ENCODE data around the gene ZNF701.
"Not testable (repeated sequence)": the region's sequence is repeated elsewhere in the genome, so short reads cannot be mapped to it uniquely, and the experiment has no call there.

Gene ZNF701

GRCh38 chr19:52533901-52534300 is 36.2 kb upstream of the ZNF701 start:
- TF ChIP-seq, protein P1, sequence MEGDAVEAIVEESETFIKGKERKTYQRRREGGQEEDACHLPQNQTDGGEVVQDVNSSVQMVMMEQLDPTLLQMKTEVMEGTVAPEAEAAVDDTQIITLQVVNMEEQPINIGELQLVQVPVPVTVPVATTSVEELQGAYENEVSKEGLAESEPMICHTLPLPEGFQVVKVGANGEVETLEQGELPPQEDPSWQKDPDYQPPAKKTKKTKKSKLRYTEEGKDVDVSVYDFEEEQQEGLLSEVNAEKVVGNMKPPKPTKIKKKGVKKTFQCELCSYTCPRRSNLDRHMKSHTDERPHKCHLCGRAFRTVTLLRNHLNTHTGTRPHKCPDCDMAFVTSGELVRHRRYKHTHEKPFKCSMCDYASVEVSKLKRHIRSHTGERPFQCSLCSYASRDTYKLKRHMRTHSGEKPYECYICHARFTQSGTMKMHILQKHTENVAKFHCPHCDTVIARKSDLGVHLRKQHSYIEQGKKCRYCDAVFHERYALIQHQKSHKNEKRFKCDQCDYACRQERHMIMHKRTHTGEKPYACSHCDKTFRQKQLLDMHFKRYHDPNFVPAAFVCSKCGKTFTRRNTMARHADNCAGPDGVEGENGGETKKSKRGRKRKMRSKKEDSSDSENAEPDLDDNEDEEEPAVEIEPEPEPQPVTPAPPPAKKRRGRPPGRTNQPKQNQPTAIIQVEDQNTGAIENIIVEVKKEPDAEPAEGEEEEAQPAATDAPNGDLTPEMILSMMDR (IDR thresholded peaks at IDR 0.05; ENCODE audit: borderline replicate concordance, control extremely low read depth, extremely low read depth, insufficient read depth, missing control alignments): no peak
- in situ Hi-C loops (cut with MboI; ENCODE audit: low sequenced_read_pairs, unreplicated experiment): no loop called here
- DNase-seq (ENCODE audit: low spot score): no peak

DNA sequence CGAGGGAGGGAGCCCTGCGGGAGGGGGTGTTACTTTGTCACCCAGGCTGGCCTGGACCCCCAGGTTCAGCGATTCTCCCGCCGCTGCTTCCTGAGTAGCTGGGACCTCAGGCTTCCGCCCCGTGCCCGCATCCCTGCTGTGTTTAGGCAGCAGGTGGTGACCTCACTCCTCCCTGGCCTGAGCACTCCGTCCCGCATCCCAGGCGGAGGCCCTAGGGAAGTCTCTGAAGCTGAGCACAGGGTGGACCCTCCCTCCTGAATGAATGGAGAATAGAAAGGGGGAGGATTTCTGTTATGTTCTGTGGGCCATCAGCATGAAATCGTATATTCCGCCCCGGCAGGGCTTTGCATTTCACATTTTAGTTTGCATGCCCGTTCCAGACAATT is 34.7 kb upstream of the ZNF701 start:
- DNase-seq (ENCODE audit: low spot score); in situ Hi-C loops (cut with MboI; ENCODE audit: low sequenced_read_pairs, unreplicated experiment): not testable (repeated sequence)

DNA sequence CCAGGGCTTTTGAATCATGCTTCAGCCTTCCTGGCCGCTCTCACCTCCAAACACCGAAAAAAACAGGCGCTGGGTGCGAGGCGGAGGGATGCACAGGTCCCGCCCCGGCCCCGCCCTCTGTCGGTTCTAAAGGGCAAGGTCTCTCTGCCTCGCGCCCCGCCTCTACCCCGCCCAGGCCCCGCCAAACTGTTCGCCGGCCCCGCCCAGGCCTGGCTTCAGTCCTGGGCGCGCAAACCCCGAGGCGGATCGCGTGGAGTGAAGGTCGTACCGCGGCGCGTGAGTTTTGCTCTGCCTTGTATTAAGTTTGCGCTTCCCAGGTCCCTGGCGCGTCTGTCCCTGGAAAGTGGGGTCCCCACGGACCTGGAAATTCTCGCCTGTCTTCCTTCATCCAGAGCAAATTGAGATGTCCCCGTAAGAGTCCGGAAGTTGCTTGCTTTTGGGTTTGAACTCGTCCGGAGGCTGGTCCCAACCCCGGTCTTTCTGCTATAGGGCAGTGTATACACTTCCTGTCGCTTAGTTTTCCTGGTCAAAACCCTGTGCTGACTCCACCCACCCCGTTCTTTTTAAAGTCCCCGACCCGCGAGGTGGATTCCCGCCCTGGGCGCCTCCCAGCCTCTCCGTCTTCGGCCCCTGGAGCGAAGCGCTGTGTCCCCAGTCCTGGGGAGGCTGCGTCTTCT is 34.2 kb upstream of the ZNF701 start:
- TF ChIP-seq, protein P1 (IDR thresholded peaks at IDR 0.05; ENCODE audit: borderline replicate concordance, control extremely low read depth, extremely low read depth, insufficient read depth, missing control alignments): no peak
- in situ Hi-C loops (cut with MboI; ENCODE audit: low sequenced_read_pairs, unreplicated experiment): no loop called here
- DNase-seq (ENCODE audit: low spot score): peak; percentile 81

DNA sequence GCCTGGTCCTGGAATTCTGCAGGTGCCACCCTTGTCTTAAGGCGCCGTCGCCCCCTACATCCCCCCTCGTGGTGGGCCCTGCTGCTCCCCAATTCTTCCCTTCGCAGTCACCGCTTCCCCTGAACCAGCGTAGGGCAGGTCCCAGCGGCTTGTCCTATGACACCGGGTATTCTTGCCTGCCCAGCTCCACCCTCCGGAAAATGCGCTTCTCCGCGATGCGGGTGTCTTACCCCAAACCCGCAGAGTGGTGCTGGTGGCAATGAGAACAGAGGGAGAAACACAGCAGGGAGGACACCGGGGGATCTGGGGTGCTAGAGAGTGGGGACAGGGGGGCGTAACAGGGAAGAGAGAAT is 33.7 kb upstream of the ZNF701 start:
- in situ Hi-C loops (cut with MboI; ENCODE audit: low sequenced_read_pairs, unreplicated experiment): no loop called here
- no peak for DNase-seq (ENCODE audit: low spot score)
- TF ChIP-seq, protein P1 (IDR thresholded peaks at IDR 0.05; ENCODE audit: borderline replicate concordance, control extremely low read depth, extremely low read depth, insufficient read depth, missing control alignments): no peak

DNA sequence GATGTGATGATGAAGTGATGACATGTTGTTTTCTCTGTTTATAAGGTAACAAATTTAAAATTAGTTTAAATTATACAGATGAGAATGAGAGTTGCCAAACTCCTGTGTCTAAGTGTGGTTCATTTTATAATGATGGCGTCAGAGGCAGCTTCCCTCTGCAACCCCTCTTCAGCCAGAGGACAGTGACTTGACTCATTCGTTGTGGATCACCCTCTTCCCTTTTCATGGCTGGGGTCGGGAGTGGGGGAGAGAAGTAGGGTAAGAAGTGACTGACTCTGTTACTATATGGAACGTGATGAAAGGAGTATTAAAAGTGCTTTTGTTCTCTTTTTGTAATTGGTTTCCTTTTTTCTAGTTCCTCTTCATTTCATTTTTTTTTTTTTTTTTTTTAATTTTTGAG is 31.3 kb upstream of the ZNF701 start:
- DNase-seq (ENCODE audit: low spot score); in situ Hi-C loops (cut with MboI; ENCODE audit: low sequenced_read_pairs, unreplicated experiment): not testable (repeated sequence)

DNA sequence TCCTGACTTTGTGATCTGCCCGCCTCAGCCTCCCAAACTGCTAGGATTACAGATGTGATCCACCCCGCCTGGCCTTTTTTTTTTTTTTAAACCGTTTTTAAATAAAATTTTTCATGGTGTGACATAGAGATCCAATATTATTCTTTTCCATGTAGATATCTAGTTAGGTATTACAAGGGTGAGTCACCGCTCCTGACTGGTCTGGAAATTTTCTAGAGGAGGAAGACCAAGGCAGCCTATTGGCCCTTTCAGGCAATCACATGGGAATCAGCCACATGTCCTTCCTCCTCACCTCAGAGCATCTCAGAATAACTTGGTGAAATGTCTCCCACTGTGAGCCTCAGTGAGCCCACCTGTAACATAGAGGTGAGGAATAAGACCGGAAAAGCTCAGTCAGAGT is 28.9 kb upstream of the ZNF701 start:
- in situ Hi-C loops (cut with MboI; ENCODE audit: low sequenced_read_pairs, unreplicated experiment): not testable (repeated sequence)

DNA sequence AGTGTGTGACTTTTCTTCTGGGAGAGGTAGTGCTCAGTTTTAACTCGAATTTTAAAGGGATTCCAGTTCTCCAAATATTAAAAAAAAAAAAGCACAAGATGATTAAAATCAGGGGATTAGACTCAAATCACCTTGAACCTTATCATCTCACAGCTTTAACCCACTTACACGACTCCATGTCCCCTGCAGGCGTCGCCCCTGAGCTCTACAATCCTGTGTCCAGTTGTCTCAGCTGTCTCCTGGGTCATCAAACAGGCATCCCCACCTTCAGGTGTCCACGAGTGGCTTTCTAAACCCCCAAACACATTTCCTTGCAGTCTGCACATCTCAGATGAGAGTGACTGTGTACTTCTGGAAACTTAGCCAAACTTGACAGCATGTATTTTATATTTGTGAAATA is 28.5 kb upstream of the ZNF701 start:
- TF ChIP-seq, protein P1 (IDR thresholded peaks at IDR 0.05; ENCODE audit: borderline replicate concordance, control extremely low read depth, extremely low read depth, insufficient read depth, missing control alignments): no peak
- in situ Hi-C loops (cut with MboI; ENCODE audit: low sequenced_read_pairs, unreplicated experiment): no loop called here
- no peak for DNase-seq (ENCODE audit: low spot score)

More for the DNA sequence above, 28.9 kb upstream of the ZNF701 start:
- not testable (repeated sequence) for DNase-seq (ENCODE audit: low spot score)

DNA sequence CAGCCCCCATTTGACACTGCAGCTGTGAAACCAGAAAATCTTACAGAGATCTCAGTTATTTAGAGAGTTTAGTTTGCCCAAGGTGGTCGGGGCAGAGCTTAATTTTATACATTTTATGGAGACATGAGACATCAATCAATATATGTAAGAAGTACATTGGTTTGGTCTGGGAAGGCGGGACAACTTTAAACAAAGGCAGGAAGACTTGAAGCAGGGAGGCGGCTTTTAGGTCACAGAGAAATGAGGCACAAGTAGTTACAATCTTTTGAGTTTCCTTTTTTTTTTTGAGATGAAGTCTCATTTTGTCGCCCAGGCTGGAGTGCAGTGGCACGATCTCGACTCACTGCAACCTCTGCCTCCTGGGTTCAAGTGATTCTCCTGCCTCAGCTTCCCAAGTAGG is 27.5 kb upstream of the ZNF701 start:
- in situ Hi-C loops (cut with MboI; ENCODE audit: low sequenced_read_pairs, unreplicated experiment); DNase-seq (ENCODE audit: low spot score): not testable (repeated sequence)

DNA sequence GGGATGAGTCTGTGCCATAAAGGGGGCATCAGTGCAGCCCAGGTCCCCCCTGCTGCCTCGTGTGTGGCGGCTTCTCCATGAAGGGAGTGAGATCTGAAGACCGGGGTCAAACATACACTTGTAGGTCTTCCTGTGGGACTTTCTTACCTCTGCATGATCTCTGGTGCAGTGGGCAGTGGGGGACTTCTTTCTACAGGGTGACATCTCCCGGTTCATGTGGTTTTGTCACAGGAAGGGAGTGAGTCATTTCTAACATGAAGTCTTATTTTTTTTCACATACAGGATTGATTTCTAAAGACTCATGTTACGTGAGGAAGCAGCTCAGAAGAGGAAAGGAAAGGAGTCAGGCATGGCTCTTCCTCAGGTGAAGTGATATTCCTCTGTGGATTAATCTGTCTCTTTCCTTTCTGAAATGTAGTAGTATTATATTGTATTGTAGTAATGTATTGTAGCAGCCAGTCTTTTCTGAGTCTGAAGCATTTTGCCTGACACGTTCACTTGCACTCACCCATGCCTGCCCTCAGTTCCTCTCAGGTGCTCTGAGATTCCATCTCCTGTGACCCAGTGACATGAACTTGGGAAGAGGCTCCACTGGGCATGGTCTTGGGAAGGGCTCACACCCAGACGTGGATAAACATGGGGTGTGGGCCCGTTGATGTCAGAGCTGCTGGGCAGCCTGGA is 27.0 kb upstream of the ZNF701 start:
- in situ Hi-C loops (cut with MboI; ENCODE audit: low sequenced_read_pairs, unreplicated experiment): no loop called here
- DNase-seq (ENCODE audit: low spot score): no peak
- TF ChIP-seq, protein P1 (IDR thresholded peaks at IDR 0.05; ENCODE audit: borderline replicate concordance, control extremely low read depth, extremely low read depth, insufficient read depth, missing control alignments): no peak
